Astrocyte of the spinal cord (primary cell): ENCODE data around the gene LRRC34.

Experiments
- DNase-seq: peaks from one replicate; pipeline ENCODE4 v3.0.0; 2011; ENCODE audit warnings: low read depth, low spot score
- H3K4me3 ChIP-seq: 2 replicates; pipeline ENCODE4 v1.5.1; 2011; ENCODE audit warnings: low read depth, mild to moderate bottlenecking, low read length, moderate library complexity
- CTCF ChIP-seq: IDR thresholded peaks from 2 replicates; pipeline ENCODE4 v1.5.1; 2012; ENCODE audit warnings: low read depth, mild to moderate bottlenecking, low read length, inconsistent platforms
- in situ Hi-C: cut with HindIII; loops from 2 replicates; pipeline ENCODE4 v1.10.0; 2017; ENCODE audit warnings: low sequenced_read_pairs

The LRRC34 gene

GRCh38 chr3:169812332-169813235, at the start of gene LRRC34, which contains the start of gene LRRIQ4:
Gene LRRC34, minus strand, starts transcription at chr3:169812904. Its CDS starts 356 bp downstream, at chr3:169812548.
Gene LRRIQ4, plus strand, starts transcription at chr3:169812870. Its CDS starts 9,052 bp downstream, at chr3:169821922.
- peak; percentile 76 for DNase-seq
- in situ Hi-C loops = no loop called here
- TF ChIP-seq CTCF = no peak
- H3K4me3 ChIP-seq = peak within 1 kb of the TSS; percentile 46

- H3K4me3 ChIP-seq = no peak overlapping the region
- no peak for DNase-seq
- in situ Hi-C loops = no loop called here
- TF ChIP-seq CTCF = no peak
Measured at GRCh38 chr3:169861871-169862270, 49.2 kb upstream of the LRRC34 start.

GRCh38 chr3:169857811-169858210, 45.1 kb upstream of the LRRC34 start:
- H3K4me3 ChIP-seq = no peak overlapping the region
- no peak for TF ChIP-seq CTCF
- no peak for DNase-seq
- in situ Hi-C loops = no loop called here

GRCh38 chr3:169855514-169855913, 42.8 kb upstream of the LRRC34 start:
- TF ChIP-seq CTCF = no peak
- no peak for DNase-seq
- in situ Hi-C loops = no loop called here
- H3K4me3 ChIP-seq = no peak overlapping the region

- no peak overlapping the region for H3K4me3 ChIP-seq
- in situ Hi-C loops = no loop called here
- no peak for TF ChIP-seq CTCF
- no peak for DNase-seq
Measured at GRCh38 chr3:169850618-169851017, 37.9 kb upstream of the LRRC34 start.

GRCh38 chr3:169848741-169849140, 36.0 kb upstream of the LRRC34 start:
- in situ Hi-C loops = no loop called here
- H3K4me3 ChIP-seq = no peak overlapping the region
- TF ChIP-seq CTCF = no peak
- DNase-seq = no peak
